Urothelium cell line (cell line): ENCODE data around the gene CALCB.
A peak's percentile ranks its signal among the peaks of the same experiment; 100 is the strongest.
"Not testable (repeated sequence)": the region's sequence is repeated elsewhere in the genome, so short reads cannot be mapped to it uniquely, and the experiment has no call there.

Experiments
- DNase-seq: peaks from one replicate; pipeline ENCODE4 v3.0.0; 2011; ENCODE audit warnings: low spot score, mixed read lengths
- FAIRE-seq: peaks from 2 replicates; lab custom pipeline; 2011; peaks lifted over from hg19 to GRCh38; lab: Jason Lieb, UNC

CALCB gene, protein sequence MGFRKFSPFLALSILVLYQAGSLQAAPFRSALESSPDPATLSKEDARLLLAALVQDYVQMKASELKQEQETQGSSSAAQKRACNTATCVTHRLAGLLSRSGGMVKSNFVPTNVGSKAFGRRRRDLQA

GRCh38 chr11:15073361-15074205, at the start of gene CALCB:
TSS of gene CALCB (plus strand) at chr11:15073593. CDS start at chr11:15074719, 1,126 bp downstream.
- FAIRE-seq (no peak), DNase-seq (no peak)

- DNase-seq, result no peak
- FAIRE-seq, result no peak
Observed at GRCh38 chr11:15027011-15027410, 46.4 kb upstream of the CALCB start.

DNA sequence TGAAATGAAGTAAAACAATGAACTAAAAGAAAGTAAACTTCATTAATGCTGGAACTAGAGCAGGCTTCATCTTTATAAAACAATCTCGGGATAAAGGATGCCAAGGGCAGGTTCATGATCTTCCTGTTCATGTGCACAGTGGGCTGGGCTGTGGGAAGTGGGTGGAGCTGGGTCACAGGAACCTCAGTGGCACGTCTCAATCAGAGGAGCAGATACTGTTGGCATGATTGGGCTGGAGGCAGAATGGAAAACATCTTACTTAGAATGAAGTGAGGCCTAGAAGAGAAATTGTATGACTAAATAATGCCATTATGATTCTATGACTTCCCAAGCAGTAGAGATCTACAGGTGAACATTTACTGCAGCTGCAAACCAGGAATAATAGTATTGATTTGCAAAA, 45.4 kb upstream of the CALCB start:
- no peak for DNase-seq
- no peak for FAIRE-seq

DNA sequence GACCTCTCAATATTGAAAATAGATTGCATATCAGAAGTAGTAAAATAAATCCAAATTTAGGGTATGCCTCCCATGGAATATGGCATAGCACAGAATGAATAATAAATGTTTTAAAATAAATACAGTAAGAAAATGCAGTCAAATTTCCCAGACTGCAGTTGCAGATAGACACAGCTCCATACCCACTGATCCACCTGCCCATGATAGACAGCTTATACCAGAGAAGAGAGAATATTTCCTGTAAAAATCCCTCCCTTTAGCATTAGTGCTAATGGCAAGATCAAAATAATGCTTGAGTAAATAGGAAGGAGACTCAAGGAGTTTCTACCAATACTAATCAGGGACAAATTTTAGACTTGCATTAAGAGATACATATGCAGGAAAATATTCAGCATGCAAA, 45.0 kb upstream of the CALCB start:
- DNase-seq (no peak), FAIRE-seq (no peak)

DNA sequence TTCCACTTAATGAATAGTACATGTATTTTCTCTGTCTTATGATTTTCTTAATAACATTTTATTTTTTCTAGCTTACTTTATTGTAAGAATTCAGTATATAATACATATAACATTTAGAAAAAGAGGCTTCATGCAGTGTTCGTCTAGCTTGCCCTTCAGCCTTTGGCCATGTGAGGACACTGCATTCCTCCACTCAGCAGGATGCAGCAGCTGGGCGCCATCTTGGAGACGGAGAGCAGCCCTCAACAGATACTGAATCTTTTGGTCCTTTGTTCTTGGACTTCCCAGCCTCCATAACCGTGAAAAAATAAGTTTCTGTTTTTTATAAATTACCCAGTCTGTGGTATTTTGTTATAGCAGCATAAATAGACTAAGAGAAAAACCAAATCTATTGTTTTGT, 41.4 kb upstream of the CALCB start:
- DNase-seq, FAIRE-seq: not testable (repeated sequence)

- no peak for FAIRE-seq
- no peak for DNase-seq
Observed at GRCh38 chr11:15034687-15035267, 38.6 kb upstream of the CALCB start.

DNA sequence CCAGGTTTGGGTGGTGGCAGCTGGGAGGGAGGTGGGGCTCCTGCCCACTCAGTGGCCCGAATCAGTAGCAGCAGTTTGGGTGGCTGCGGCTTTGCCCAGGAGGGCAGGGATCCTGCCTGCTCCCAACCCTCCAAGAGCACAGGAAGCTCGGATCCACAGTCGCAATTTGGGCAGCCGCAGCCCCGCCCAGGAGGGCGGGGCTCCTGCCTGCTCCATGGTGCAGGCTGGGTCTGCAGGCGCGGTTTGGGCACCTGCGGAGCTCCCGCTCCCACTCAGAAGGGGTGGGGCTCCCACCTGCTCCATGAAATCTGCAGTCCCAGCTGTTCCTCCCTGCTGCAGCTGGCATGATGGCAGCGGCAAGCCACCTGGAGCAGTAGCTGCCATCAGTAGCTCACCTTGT, 38.1 kb upstream of the CALCB start:
- DNase-seq (no peak), FAIRE-seq (no peak)

DNA sequence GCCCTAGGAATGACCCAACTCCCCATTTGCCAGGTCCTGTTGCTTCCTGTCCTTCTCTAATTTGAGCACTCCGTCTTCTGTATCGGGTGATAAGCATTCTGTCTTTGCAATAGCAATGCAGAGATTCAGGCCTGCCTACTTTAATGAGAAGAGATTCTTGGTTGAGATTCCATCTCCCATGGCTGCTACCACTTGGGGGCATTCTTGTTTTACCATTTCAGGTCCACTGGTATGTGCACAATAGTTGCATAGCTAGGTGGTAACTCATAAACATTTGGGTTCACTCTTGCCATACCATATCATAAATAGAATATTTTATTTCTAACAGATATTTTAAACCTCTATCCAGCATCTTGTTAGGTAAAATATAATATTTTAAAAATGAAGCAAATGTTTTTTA, 34.4 kb upstream of the CALCB start:
- no peak for FAIRE-seq
- no peak for DNase-seq

- FAIRE-seq, result no peak
- no peak for DNase-seq
Observed at GRCh38 chr11:15045209-15045608, 28.2 kb upstream of the CALCB start.

DNA sequence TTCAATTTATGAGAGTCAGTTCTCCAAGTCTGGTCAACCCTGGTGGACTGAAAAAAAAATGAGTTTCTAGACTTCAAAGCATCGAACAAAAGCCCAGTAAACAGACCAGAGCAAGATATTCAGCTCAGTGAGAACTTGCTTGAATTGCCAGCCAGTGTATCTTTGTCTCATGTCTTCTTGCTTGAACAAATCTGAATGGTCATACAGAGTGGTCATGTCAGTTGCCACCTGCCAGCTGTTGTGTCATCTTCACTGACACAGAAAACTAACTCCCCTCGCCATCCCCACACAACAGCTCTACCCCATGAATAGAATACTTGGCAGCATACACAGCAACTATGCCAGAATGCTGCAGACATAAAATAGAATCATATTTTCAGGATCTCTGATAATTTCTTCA, 27.5 kb upstream of the CALCB start:
- FAIRE-seq (no peak), DNase-seq (no peak)

DNA sequence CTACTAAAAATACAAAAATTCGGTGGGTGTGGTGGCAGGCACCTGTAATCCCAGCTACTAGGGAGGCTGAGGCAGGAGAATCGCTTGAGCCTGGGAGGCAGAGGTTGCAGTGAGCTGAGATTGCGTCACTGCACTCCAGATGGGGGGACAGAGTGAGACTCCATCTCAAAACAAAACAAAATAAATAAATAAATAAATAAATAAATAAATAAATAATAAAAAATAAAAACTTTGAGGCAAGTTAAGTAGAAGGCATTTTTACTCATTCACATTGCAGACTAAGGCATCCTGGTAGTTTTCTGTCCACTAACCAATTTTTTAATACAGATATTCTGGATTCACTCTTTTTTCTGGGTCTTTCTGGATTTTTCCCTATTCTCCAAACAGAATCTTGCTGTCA, 26.7 kb upstream of the CALCB start:
- not testable (repeated sequence) for FAIRE-seq

DNA sequence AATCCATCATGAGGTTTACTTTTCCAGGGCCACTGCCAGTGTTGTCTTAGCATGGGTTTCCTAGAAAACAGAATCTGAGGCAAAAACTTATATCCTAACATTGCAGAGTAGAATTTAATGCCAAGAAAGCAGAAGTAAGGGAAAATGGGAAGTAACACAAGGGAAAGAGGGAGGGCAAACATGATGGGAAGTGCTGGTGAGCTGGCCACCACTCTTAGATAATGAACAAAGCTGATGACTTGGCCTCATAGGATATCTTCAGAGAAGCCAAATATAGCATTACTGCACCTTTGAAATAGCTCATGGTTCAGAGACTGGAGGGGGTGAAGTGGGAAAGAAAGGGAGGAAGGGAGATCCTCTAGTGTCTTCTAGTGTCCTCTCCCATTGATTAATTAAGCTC, 24.8 kb upstream of the CALCB start:
- FAIRE-seq, result no peak
- DNase-seq, result no peak

More for the DNA sequence above, 26.7 kb upstream of the CALCB start:
- DNase-seq, result not testable (repeated sequence)

GRCh38 chr11:15053191-15053685, 20.2 kb upstream of the CALCB start:
- FAIRE-seq, result no peak

DNA sequence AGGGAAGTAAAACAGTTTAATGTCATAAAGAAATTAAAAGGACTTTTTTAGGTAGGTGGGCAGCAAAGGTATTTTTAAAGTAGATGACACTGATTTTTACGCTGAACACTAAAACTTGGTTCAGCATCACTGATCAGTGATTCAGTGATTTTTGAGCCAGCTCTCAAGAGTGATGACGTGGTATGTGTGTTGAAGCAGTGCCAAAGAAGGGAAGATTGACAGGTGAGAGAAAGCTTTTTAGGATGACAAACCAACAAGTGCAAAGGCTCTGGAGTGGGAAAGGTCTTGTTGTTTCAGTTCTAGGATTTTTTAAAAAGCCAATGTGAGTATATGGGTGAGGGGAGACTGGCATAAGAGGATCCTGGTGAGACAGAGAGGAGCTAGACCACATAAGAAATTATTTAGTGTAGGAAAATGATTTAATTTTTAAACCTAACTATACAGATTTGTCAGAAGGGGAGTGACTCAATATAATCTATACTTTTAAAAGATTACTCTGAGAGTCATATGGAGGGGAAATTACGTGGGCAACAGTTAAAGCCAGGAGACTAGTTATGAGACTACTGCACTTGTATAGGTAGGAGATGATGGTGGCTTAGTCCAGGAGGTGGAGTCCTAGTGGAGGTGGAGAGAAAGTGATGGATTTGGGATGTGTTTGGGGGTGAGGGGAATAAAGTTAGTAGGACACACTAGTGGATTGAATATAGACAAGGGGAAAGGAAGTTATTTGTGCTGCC, 17.6 kb upstream of the CALCB start:
- DNase-seq (no peak), FAIRE-seq (no peak)

More at GRCh38 chr11:15053191-15053685, 20.2 kb upstream of the CALCB start:
- DNase-seq, result peak; percentile 65

DNA sequence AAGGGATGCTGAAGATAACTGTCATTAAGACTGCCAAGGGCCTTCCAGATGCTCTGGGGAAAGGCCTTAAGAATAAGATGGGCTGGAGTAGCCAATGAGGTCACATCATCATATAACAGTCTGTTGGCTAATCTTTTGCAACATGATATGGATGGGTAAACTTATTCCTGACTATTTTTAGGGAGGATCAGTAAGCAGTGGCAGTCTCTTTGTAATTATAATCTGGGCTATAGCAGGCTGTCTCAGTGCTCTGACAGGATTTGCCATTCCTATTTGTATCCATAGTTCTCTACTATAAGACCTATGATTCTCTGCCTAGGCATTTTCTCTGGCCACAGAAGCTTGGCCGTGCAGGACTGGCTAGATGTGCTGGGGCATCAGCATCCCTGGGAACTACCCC, 16.1 kb upstream of the CALCB start:
- FAIRE-seq (no peak), DNase-seq (no peak)

DNA sequence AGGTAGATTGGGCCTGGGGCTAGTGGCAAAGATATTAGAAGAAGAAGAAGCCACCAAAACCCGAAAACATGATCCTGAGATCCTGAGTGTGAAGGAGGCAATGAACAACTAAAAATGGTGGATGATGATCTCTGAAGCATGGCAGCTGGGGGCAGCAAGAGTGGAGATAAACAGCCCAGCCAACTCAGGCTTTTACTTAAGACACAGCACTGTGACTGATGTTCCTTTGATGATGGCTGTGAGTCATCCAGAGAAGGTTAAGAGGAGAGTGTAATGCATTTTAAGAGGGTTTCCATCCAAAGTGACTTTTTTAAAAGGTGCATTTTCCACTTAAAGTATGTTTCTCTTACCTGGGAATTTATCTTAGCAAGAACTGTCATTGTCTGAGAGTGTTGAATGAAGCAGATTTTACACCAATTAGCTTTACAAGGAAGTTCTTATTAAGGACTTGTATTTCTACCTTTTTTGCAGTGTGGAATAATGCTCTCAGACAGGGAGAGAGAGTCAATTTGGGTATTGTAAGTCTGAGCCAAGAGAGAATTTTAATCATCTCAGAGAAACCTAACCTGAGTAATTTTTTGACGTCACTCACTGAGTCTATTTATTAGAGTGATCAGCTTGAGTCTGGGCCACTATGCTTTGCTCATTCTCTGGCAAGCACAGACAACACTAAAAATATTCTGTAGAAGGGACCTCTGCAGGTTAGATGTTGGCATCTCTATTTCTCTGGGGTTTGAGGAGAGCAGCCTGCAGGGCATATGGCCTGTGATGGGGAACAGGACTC, 14.1 kb upstream of the CALCB start:
- no peak for DNase-seq
- no peak for FAIRE-seq

- FAIRE-seq (no peak), DNase-seq (no peak)
Observed at GRCh38 chr11:15062599-15062998, 10.8 kb upstream of the CALCB start.

GRCh38 chr11:15069751-15070150, 3.6 kb upstream of the CALCB start:
- DNase-seq, FAIRE-seq: not testable (repeated sequence)

- DNase-seq, result no peak
- no peak for FAIRE-seq
Observed at GRCh38 chr11:15071556-15072255, 1.7 kb upstream of the CALCB start.
